Natural killer cell (primary cell): ENCODE data around the gene GOLGA6L7. TPM values are rescaled to one million over a fixed set of nuclear protein-coding genes. Genes with fewer than 3 reads are reported as not detected.

Source experiments
- ATAC-seq, 3 donors: fragments of 150-1000 bp in 2 of 3; fragments of 200-7000 bp in 1 of 3; cut with Tn5 transposase; 1 replicate in 1 of 3; 2 replicates in 2 of 3; pipeline ENCODE4 v1.10.0; 2021; ENCODE audit warnings: mild to moderate bottlenecking in 2 of 3, moderate library complexity in 2 of 3
- DNase-seq, 2 donors: peaks; one replicate each; pipeline versions ENCODE4 v3.0.0 to v3.0.0-alpha.2; 2013 to 2021; ENCODE audit warnings: mixed read lengths in 1 of 2
- H3K27ac ChIP-seq: one replicate; pipeline ENCODE4 v1.5.1; 2013; ENCODE audit warnings: mild to moderate bottlenecking, low read length
- H3K27me3 ChIP-seq: one replicate; pipeline ENCODE4 v1.6.1; 2013; ENCODE audit warnings: low read length; ENCODE audit not compliant: control insufficient read depth, insufficient read depth
- H3K36me3 ChIP-seq: one replicate; pipeline ENCODE4 v1.6.1; 2013; ENCODE audit warnings: low read length; ENCODE audit not compliant: control insufficient read depth, insufficient read depth
- H3K4me1 ChIP-seq: one replicate; pipeline ENCODE4 v1.6.1; 2013; ENCODE audit warnings: low read length; ENCODE audit not compliant: control insufficient read depth, insufficient read depth
- H3K4me3 ChIP-seq: one replicate; pipeline ENCODE4 v1.5.1; 2013; ENCODE audit warnings: low read length
- H3K9me3 ChIP-seq: one replicate; pipeline ENCODE4 v1.6.1; 2013; ENCODE audit warnings: low read length; ENCODE audit not compliant: control insufficient read depth, insufficient read depth
- H3K27ac Mint-ChIP-seq, 2 donors: one replicate each; pipeline ENCODE4 v1.8.0; 2022; ENCODE audit warnings: mild to moderate bottlenecking in 2 of 2, mixed read lengths in 2 of 2, moderate library complexity in 1 of 2
- H3K27me3 Mint-ChIP-seq, 2 donors: one replicate each; pipeline ENCODE4 v1.8.0; 2022; ENCODE audit warnings: low read depth in 2 of 2, mixed read lengths in 2 of 2
- H3K36me3 Mint-ChIP-seq: one replicate; pipeline ENCODE4 v1.8.0; 2022; ENCODE audit warnings: mixed read lengths
- H3K4me1 Mint-ChIP-seq, 2 donors: one replicate each; pipeline ENCODE4 v1.8.0; 2022; ENCODE audit warnings: mixed read lengths in 2 of 2
- H3K4me3 Mint-ChIP-seq: one replicate; pipeline ENCODE4 v1.8.0; 2022; ENCODE audit warnings: mild to moderate bottlenecking, moderate library complexity, mixed read lengths
- H3K9me3 Mint-ChIP-seq, 2 donors: one replicate each; pipeline ENCODE4 v1.8.0; 2022; ENCODE audit warnings: mixed read lengths in 2 of 2
- WGBS: methylation state at CpG from one replicate; pipeline ENCODE4 v1.1.7; 2013; ENCODE audit warnings: missing lambda C conversion rate; ENCODE audit not compliant: insufficient coverage; 5-methylcytosine and 5-hydroxymethylcytosine counted together
- intact Hi-C: fragments of 100-400 bp; cut with micrococcal nuclease; formaldehyde crosslinking; loops from one replicate; pipeline ENCODE4 v1.14.2; 2022
- total RNA-seq, 4 donors: library from RNA; stranded (reverse); fragments of 120-200 nt in 1 of 4; gene quantifications; one replicate each; pipeline versions ENCODE4 v1.2.3 to v1.2.4, GENCODE V29; 2013 to 2022
- TF ChIP-seq, protein P1 (sequence below): fragments of 200-600 bp; IDR thresholded peaks from one replicate; pipeline ENCODE4 v1.8.0; 2022; ENCODE audit warnings: antibody characterized with exemption

Gene GOLGA6L7
- total RNA-seq, 3 donors from 2014 or later (not counting 1 experiment from before 2014, with no cell fraction given), result not detected

DNA sequence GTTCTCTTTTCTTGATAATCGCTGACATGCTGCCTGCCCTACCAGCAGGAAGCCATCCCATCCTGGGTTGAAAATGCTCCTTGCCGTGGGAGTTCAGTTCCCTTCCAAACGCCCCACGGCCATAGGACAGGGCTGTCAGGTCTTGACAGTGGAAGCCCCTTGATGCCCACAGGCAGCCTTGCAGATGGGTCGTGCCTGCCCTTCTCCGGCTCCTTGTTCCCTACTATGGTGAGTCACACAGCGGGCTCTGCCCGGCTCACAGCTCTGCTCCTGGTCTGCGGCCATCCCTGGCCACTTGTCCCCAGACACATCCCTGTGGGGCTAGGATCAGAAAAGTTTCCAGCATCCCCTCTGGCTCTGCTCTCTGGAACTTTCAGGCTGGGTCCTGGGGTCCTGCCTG is 31.1 kb upstream of the GOLGA6L7 start:
- 91% methylated on average over 9 of the region's 9 CpGs for WGBS
- H3K4me1 Mint-ChIP-seq, result no peaks in the 10 kb centered on the region
- no peak overlapping the region for H3K27ac Mint-ChIP-seq
- TF ChIP-seq, protein P1, sequence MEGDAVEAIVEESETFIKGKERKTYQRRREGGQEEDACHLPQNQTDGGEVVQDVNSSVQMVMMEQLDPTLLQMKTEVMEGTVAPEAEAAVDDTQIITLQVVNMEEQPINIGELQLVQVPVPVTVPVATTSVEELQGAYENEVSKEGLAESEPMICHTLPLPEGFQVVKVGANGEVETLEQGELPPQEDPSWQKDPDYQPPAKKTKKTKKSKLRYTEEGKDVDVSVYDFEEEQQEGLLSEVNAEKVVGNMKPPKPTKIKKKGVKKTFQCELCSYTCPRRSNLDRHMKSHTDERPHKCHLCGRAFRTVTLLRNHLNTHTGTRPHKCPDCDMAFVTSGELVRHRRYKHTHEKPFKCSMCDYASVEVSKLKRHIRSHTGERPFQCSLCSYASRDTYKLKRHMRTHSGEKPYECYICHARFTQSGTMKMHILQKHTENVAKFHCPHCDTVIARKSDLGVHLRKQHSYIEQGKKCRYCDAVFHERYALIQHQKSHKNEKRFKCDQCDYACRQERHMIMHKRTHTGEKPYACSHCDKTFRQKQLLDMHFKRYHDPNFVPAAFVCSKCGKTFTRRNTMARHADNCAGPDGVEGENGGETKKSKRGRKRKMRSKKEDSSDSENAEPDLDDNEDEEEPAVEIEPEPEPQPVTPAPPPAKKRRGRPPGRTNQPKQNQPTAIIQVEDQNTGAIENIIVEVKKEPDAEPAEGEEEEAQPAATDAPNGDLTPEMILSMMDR, result no peak
- no peak for DNase-seq
- H3K27me3 ChIP-seq, result no peaks in the 10 kb centered on the region
- H3K36me3 Mint-ChIP-seq, result no peaks in the 10 kb centered on the region
- no peak overlapping the region for H3K27ac ChIP-seq
- H3K9me3 Mint-ChIP-seq, result no peaks in the 10 kb centered on the region
- intact Hi-C loops, result no loop called here
- peaks cover 0 to 3% of the 10 kb centered on the region in 2 donors for H3K27me3 Mint-ChIP-seq
- no peak for ATAC-seq
- H3K36me3 ChIP-seq, result no peaks in the 10 kb centered on the region
- H3K4me1 ChIP-seq, result no peaks in the 10 kb centered on the region
- no peak overlapping the region for H3K4me3 Mint-ChIP-seq
- H3K4me3 ChIP-seq, result no peak overlapping the region
- H3K9me3 ChIP-seq, result no peaks in the 10 kb centered on the region

DNA sequence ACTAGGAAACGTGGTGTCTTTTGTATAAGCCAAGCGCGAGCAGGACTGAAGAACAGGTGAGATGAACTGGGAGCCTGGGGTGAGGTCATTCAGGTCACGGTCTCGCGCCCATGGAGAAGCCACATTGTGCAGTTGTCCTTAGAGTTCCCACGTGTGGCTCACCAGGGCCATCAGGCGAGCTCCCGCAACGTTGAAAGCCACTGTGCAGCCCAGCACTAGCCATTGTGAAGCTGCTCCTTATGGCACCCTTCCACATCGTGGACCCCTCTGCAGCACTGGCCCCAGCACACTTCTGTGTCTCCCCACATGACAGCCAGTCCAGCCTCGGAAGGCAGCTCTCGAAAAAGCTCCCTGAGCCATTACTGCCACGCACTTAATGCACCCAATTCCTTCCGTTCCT is 29.8 kb upstream of the GOLGA6L7 start:
- Histone ChIP-seq H3K4me1 (no peaks in the 10 kb centered on the region), H3K36me3 (no peaks in the 10 kb centered on the region), H3K4me3 (no peak overlapping the region), H3K9me3 (no peaks in the 10 kb centered on the region), H3K27me3 (no peaks in the 10 kb centered on the region), H3K27ac (no peak overlapping the region)
- DNase-seq (no peak), ATAC-seq (no peak)
- TF ChIP-seq, protein P1, result no peak
- Mint-ChIP-seq H3K4me3 (no peak overlapping the region), H3K27ac (no peak overlapping the region), H3K27me3 (peaks cover 0 to 3% of the 10 kb centered on the region in 2 donors), H3K9me3 (no peaks in the 10 kb centered on the region), H3K36me3 (no peaks in the 10 kb centered on the region), H3K4me1 (no peaks in the 10 kb centered on the region)
- intact Hi-C loops, result no loop called here
- 89% methylated on average over 15 of the region's 15 CpGs for WGBS

DNA sequence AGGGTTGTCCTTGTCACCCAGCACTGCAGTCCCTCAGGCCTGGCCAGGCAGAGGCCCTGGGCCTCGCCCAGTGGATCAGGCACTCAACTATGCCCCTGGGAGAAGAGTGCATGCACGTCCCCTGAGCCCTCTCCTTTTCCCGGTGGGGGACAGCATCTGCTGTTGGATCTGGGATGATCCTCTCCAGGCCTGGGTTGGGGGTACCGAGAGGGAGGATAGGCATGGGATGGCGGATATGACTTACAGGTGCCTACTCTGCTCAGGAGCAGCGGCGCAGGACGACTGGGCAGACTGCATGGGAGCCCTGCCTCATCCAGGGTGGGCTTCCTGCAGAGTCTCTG is 28.4 kb upstream of the GOLGA6L7 start:
- H3K27ac Mint-ChIP-seq, result no peak overlapping the region
- Histone ChIP-seq H3K4me1 (no peaks in the 10 kb centered on the region), H3K27me3 (no peaks in the 10 kb centered on the region), H3K36me3 (no peaks in the 10 kb centered on the region), H3K4me3 (no peak overlapping the region), H3K9me3 (no peaks in the 10 kb centered on the region), H3K27ac (no peak overlapping the region)
- no peak overlapping the region for H3K4me3 Mint-ChIP-seq
- DNase-seq (no peak), ATAC-seq (no peak)
- H3K4me1 Mint-ChIP-seq, result no peaks in the 10 kb centered on the region
- no peaks in the 10 kb centered on the region for H3K9me3 Mint-ChIP-seq
- TF ChIP-seq, protein P1, result no peak
- 94% methylated on average over 8 of the region's 8 CpGs for WGBS
- H3K36me3 Mint-ChIP-seq, result no peaks in the 10 kb centered on the region
- H3K27me3 Mint-ChIP-seq, result peaks cover 0 to 3% of the 10 kb centered on the region in 2 donors
- intact Hi-C loops, result no loop called here

DNA sequence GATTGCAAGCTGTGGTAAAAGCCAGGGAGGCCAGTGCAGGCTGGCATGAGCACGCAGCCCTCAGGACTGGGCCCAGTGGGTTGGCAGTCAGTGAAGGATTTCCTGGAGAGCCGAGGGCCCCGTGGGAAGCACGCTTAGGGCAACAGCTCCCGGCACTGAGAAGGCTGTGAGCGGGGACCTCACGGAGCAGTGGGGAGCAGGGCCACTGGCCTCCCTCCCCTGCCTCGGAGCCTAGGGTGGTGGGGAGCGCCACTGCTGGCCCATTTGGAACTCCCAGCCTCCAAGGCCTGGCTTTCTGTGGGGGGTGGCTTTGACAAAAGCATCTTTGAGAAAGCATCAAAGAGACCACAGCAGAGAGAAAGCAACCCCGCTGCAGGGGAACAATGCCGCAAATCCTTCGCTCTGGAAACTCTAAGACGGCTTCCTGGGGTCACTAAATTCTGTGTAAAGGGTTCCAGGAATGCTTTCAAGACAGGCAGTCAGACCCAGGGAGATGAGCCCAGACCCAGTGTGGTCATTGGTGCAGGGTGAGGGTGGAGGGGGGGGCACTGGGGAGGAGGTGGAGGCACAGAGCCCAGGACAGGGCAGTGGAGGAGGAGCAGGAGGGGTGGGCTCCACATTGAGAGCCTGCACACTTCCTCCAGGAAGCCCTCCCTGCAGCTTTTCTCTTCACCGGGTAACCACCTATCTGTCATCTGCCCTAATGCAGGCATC is 27.8 kb upstream of the GOLGA6L7 start:
- no peak for ATAC-seq

More for the DNA sequence above, 27.8 kb upstream of the GOLGA6L7 start:
- intact Hi-C loops, result no loop called here
- no peaks in the 10 kb centered on the region for H3K36me3 ChIP-seq
- H3K9me3 ChIP-seq, result no peaks in the 10 kb centered on the region
- no peak overlapping the region for H3K27ac ChIP-seq
- peaks cover 0 to 3% of the 10 kb centered on the region in 2 donors for H3K27me3 Mint-ChIP-seq
- no peaks in the 10 kb centered on the region for H3K4me1 Mint-ChIP-seq
- 86% methylated on average over 14 of the region's 14 CpGs for WGBS
- no peak overlapping the region for H3K4me3 Mint-ChIP-seq
- no peaks in the 10 kb centered on the region for H3K4me1 ChIP-seq
- H3K27me3 ChIP-seq, result no peaks in the 10 kb centered on the region
- H3K27ac Mint-ChIP-seq, result no peak overlapping the region
- DNase-seq, result peak in 1 of 2 donors; percentile 42
- no peaks in the 10 kb centered on the region for H3K9me3 Mint-ChIP-seq
- TF ChIP-seq, protein P1, result no peak
- H3K4me3 ChIP-seq, result no peak overlapping the region
- H3K36me3 Mint-ChIP-seq, result no peaks in the 10 kb centered on the region
